Measurements from ENCODE around the gene BRINP3.
A peak's percentile ranks its signal among the peaks of the same experiment; 100 is the strongest.
"Not testable (repeated sequence)": the region's sequence is repeated elsewhere in the genome, so short reads cannot be mapped to it uniquely, and the experiment has no call there.

The BRINP3 gene

DNA sequence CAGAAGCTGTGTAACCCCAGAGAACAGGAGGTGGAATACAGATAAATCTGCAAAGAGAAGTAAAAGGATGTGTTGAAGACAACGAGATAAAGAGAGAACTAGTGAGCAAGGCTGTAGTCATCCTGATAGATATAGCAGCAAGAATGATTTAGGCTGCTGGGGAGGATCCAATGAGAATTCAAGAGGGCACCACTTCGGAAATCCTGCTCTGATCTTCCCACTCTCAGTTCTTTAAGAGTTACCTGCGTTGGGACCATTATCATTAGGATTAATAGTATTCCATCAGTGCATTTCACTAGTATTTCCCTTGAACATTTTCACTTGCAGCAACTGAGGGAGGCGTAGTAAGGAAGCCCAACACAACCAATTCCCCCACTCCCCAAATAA, at the start of gene BRINP3:
BRINP3 (minus strand) TSS at position 103 of the 387 bp plus-strand sequence.
- DNase-seq: no peak

DNA sequence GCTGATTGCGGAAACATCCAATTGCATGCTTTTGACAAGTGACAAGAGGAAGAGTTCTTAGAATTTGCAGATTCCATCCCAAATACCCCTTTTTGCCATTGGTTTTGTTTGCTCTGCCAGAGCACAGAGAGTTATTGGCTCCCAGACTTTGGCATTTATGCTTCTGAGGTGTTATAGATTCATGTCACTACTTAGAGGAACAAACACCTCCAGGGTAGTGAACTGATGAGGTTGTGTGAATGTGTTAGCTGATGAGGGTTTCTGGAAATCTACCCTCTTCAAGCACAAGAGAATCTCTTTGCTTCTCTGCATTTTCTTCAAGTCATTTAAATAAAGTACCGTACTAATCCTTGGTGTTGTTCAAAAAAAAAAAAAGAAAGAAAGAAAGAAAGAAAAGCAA, 33.9 kb upstream of the BRINP3 start:
- DNase-seq: no peak

DNA sequence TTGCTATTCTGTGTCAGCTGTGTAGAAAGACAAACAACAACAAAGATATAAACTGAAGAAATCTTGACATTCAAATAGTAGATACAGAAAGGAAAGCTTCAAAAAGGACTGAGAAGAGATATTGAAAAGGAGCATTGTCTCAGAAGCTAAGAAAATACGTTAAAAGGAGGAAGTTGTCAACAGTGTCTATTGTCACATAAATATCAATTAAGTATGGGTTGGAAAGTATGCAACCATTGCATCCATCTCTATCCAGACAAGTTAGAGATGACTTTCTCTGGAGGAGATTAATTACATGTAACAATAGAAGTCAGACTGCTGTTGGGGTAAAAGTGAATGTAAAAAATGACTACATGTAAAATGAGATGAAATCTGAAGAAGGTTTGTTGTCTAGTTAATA, 29.7 kb upstream of the BRINP3 start:
- no peak for DNase-seq

DNA sequence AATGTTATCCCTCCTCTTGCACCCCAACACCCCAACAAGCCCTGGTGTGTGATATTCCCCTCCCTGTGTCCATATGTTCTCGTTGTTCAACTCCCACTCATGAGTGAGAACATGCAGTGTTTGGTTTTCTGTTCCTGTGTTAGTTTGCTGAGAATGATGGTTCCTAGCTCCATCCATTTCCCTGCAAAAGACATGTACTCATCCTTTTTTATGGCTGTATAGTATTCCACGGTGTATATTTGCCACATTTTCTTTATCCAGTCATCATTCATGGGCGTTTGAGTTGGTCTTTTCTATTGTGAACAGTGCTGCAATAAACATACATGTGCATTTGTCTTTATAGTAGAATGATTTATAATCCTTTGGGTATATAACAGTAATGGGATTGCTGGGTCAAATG, 26.9 kb upstream of the BRINP3 start:
- not testable (repeated sequence) for DNase-seq

DNA sequence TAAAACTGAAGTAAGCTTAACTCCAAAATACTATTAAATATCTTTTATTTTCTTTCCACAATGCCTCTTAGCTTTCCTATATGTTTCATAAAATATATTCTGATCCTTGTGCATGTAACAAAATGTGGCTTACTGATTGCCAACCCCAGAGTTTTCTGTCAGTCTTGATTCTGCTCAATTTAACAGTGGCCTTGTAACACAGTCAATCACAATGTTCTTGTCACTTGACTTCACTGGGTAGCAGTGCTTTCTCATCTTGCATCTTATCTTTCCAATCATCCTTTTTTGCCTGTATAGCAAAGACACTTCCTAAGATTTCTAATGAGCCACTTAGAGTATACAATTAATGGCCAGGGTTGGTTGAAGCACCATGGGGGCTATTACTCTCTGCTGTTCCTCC, 19.9 kb upstream of the BRINP3 start:
- DNase-seq: no peak

DNA sequence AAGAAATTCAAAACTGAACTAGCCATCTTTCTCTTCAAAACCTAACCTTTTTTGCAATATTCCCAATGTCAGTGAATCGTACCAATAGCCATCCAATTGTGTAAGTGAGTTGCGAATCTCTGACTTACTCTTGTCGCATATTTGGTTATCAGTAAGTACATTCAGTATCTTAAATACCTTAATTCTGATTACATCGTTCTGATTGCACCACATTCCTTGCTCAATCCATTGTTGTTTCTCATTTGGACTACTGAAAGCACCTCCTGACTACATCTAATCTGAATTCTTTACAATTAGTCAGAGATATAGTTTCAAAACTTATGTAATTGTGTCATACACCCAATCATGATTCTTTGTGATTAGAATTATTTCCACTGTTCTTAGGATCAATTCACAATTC, 16.8 kb upstream of the BRINP3 start:
- DNase-seq: no peak

DNA sequence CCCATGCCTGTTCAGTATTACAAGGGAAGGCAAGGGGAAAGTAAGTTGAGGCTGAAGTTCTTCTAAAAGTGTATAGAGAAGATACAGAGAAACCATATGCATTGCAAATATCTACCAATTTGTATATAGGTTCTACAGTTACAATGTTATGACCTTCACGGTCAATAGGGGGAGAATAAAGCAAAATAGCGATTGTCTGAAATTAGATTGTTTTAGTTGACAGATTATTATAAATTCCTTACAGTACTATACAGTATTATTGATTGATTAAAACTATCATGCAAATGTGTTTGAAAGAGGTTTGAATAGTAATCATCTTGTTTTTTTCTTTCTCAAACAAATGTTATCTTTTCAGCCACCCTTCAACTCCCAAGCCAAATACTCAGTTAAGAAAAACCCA, 13.7 kb upstream of the BRINP3 start:
- no peak for DNase-seq

DNA sequence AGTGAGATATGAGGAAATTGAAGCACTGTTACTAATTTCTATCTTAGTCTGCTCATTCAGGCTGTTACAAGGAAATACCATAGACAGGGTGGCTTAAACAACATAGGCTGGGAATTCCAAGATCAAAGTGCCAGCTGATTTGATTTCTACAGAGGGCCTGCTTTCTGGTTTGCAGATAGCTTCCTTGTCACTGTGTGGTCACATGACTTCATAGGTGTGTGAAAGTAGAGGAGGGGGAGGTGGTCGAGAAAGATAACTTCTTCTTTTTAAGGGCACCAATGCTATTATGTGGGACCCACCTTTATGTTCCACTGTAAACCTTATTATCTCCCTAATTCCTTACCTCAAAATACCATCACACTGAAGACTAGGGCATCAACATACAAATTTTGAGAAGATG, 6.4 kb upstream of the BRINP3 start:
- no peak for DNase-seq

DNA sequence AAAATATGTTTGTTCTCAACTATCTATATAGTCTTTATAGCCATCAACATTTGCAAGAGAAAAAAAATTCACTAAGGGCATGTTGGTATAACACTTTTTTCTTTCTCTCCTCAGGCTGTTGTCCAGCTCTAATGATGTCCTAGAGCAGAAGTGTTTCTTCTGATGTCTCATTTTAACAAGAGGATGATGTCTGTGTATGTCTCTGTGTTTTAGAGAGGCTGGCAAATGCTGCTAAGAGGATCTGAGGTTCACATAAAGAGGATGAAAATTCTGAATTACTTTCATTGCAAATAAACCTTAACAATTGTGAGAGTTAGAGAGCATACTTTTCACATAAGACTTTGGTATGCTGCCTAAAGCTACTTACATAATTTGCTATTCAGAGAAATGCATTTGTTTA, 2.6 kb upstream of the BRINP3 start:
- DNase-seq: no peak

DNA sequence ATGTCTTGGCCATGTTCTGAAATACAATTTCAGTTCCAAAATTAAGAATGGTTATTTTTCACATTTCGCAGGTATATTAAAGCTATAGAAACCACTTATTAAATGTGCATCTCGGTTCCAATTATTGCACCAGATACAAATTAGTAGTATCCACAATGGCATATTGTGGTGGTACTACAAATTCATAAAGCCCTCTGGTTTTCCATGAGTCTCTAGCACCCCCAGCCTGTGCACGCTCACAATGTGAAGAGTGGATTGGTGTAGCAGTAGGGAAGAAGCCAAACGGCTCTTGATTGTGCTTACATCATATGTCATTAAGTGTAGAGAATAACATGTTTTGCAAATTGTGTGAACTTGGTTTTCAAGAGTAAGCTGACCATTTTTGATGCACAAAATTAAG, 1.9 kb upstream of the BRINP3 start:
- no peak for DNase-seq

DNA sequence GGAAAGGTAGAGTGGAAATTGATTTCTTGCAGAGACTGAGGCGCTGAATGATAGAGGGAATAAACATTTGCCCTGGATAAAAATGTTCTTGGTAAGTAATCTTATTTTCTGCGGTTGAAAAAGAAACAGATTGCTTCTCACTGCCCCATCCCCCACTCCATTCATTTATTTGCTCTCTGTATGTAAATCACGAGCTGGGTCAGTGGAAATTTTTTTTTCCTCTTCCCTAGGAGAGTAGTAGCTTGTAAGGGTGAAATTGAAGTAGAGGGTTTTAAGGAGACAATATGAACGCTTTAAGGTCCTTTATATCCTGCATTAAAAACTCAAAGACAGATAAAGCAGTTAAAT, 1.4 kb upstream of the BRINP3 start:
- DNase-seq: no peak

DNA sequence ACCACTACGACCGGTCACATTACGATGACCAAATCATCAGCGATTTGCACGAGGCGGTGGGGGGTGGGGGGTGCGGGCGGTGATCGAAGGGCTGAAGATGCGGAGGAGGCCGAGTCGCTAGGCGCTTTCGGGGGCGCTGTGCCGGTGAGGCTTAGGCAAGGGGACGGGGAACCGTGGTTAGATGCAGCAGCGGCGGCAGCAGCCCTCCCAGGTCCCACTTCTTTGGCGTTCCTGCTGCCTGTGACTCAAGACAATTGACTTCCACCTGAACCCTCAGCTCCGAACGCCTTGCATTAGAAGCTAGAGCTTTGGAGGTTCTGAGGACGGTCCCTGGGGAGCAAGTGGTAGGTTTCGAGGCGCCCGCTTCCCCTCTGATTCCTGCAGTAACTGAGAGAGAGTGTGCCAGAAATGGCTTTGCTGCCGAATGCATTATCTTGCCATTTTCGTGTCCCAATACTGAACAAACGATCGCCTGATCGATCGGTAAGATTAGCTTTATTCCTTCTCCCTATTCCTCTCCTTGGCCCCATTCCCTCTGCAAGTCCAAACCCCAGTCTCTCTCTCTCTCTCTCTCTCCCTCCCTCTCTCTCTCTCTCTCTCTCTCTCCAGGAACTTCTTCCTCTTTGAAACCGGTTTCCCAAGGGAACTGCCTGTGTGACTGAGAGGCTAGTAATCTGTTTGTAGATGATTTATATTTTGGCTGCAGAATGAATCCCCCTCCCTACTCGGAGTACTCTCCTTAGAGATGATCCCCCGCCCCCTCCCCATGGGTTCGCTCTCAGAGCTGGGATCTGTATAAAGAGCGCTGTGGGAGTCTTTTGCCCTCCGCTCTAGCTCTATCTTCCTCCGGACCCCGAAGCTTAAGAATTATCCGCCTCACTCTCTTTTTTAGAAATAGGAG, 735 bp upstream of the BRINP3 start:
- DNase-seq: peak; percentile 29

DNA sequence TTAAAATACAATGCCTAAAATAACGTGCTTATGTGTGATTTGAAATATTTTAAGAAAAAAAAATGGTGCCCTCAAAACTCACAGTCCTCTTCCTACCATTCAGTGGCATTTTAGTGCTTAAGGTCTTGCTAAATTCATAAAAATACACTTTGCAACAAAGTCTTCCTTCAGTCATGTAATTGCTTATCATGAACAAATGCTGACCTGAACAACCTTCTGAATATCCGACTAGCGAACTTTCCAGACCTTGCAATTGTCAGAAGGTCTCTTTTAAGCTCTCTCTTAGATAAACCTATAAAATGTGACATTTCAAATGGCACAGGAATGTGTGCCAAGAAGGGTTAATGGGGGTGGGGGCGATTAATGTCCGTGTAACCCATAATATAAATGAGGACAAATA, 858 bp downstream of the BRINP3 start:
- DNase-seq: no peak

DNA sequence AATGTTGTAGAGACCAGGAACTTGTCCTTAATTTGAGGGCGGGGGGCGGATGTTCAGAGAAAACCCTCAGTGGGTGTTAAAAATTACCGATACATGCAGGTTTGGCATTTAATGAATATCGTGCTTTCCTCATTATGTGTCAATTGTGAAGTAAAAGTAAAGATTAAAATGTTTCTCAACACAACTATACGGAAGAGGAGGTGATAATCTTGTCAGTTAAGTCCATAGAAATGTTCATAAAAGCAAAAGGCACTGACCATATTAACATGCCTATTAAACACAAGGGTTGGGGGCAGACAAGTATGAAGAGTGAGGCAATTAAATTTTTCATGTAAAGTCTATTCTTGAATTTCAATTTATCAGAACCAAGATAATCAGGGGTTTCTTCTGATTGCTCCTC, 1.3 kb downstream of the BRINP3 start:
- no peak for DNase-seq

DNA sequence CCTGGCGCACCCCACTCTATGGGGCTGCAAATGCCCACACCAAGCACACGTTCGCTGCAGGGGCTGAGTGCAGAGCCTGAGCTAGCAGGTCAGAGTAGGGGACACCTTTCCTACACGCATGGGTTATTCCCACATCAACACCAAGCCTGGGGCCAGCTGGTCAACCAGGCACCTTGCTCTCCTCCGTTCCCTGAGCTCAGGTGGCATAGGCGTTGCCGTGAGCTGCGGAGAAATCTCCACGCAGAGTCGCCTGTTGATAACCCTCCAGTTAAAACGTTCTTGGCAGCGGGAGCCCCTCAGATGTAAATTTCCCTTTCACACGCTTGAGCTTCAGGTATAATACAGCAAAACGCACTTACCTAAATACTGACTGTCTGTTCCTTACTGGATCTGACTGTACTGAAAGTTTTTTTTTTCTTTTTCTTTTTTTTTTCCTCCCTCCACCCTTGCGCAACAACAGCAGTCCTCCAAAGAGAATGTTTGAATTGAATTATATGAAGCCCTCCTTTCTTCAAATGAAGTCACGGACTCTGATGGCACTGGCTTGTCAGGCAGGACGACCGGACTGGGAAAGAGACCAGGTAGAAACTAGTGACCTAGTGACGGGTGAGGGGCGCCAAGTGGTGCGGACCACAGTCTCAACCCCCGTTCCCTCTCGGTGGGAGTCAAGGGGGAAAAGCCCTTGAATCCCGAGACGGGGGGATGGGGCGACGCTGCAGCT, 2.1 kb downstream of the BRINP3 start:
- DNase-seq: peak; percentile 1

DNA sequence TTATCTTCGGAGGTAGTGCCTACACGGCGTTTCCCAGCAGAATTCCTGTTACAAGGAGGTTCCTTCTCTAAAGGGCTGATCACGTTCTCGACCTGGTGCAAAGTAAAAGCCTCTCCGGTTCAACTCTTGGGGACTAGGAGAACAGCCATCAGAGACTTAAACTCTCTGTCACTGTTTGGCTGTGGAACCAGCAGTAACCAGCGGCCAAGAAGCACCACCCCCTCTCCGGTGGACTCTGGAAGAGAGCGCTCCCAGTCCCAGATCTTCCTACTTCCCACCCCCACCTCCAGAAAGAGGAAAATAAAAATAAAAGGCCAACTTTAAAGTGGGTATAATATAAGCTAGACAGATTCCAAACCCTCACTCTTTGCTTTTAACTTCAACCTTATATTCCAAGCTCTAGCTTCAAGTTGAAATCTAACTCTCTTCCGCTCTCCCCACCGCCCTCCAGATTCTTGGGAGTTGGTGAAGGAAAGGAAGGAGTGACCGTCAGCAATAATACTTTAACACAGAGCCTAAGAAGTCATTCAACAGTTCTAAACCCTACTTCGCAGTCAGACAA, 2.9 kb downstream of the BRINP3 start:
- DNase-seq: no peak

DNA sequence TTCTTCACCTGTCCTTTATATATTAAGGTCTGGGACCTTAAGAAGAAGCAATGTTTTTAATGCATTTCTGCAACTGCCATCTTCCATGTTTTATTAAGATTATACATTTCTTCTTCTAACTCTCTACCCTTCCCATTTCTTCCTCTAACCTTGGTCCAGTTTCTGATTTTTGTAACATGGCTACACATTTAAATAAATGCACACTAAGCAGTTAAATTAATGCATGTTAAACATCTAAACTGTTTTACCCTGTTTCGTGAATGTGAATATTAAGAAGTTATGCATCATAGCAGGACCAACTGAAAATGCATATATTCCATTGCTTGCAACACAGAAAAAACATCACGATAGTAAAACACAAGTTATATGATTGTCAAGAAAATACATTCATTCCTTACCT, 3.7 kb downstream of the BRINP3 start:
- no peak for DNase-seq

DNA sequence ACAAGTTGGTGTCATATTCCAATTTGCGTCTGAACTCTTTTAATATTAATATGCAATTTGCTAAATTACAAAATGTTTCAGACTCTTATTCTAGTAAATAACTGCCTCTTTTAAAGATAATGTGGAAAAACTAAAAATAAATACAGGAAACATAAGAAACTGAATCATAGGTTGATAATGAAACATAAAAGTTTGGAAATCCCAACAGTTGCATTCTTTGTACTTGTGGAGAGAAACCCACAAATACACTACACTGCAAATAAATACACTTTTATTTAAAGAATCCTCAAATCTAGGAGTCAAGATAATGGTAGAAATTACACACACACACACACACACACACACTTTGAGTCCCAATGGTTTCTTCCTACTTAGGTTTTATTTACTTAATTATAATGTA, 5.2 kb downstream of the BRINP3 start:
- no peak for DNase-seq

DNA sequence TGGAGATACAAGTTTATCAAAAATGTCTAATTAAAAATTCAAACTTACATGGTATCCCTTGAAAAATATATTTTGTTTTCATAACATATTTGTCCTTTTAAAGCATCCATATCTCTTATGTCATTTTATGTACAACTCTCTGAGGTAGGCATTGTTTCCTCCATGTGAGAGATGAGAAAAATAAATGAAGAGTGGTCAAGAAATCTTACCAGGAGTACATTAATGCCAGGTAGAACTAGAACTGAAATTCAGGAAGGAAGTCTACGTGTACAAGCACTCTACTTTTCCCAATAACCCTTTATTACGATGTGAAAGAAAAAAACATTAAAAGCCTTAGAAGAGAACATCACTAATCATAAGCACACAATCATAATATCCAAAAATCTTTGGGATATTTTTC, 5.6 kb downstream of the BRINP3 start:
- no peak for DNase-seq

DNA sequence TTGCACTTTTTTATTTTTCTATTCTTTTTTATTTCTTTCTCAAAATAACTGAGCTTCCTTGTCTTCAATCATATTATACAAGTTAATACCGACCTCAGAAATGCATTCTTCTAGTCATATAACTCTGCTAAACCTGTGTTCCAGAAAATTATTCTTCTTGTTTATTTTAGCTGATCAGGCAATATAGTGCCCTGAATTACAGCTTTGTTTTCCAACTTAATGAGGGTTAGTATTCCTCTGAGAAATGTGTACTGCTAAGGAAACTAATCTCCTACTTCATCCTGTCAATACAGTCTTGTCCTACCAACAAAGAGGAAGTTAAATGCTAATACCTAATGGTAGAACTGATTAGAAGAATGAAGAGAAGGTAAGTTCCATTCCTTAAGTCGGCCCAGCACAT, 13.0 kb downstream of the BRINP3 start:
- DNase-seq: no peak

DNA sequence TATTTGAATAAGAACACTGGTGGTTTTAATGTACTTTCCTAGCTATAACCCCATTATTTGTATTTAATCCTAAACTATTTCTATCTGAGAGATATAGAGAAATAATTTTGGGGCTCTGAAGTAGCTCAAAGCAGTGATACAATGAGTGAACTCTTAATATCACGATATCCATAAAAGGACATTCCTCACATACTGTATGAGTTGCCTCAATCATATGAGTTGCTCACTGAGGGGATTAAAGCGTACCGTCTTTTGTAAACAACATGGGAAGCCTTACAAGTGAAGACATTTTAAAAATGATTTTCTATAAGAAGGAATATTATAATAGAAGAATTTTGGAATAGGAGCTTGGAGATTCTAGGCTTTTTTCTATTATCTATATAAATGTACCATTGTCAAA, 21.5 kb downstream of the BRINP3 start:
- DNase-seq: no peak

DNA sequence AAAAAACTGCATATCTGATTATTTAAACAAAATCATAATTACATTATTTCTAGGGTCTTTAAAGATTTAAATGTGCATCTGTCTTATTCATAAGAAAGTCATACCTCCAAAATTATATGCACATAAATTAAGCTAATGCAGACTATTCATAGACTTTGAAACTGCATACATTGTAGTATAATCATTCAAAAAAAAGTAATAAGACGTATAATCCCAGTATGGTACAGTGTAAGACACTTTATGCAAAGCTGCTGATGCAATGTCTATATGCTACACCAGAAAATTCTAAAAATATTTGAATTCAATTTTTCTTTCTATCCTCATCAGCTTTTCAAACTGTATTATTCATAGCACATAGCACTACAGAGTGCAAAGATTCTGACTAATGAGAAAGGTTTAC, 22.0 kb downstream of the BRINP3 start:
- DNase-seq: no peak

DNA sequence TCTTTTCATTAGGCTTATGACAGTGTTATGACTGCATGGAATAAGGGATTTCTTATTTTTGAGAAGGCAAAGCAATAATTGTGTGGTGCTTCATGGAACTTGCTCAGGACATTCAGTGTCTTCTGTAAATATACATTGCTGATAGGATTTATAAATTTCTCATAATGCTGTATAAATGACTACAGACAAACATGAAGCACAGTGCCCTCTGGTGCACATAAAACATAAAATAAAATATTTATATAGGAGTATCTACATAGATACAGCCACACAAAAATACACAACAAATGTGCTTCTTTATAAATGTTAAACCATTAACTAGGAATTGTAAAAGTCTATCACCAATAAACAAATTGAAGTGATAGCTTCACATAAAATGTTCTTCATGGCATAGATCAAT, 24.1 kb downstream of the BRINP3 start:
- no peak for DNase-seq

DNA sequence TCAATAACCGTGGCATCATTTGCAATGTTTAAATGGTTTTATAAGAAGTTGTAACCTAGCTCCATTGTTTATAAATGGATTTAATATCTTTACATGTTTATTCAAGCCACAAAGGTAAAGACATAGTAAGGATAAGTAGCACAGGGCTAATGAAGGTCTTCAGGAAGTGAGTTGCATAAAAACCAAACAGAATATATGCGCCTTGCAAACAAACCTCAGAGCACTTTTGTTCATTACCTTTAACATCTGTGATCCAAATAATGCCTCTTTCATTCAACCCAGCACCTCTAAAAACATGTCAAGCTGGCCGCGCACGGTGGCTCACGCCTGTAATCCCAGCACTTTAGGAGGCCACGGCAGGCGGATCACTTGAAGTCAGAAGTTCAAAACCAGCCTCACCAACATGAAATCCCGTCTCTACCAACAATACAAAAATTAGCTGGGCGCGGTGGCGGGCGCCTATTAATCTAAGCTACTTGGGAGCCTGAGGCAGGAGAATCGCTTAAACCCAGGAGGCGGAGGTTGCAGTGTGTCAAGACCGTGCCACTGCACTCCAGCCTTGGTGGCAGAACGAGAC, 25.3 kb downstream of the BRINP3 start:
- no peak for DNase-seq

Measured in EL (cell line).